Measurements from ENCODE around the gene OCA2. TPM values are rescaled to one million over a fixed set of nuclear protein-coding genes. Genes with fewer than 3 reads are reported as not detected.

OCA2 gene
- total RNA-seq, 1 experiment from 2014 or later = 0.09 TPM

DNA sequence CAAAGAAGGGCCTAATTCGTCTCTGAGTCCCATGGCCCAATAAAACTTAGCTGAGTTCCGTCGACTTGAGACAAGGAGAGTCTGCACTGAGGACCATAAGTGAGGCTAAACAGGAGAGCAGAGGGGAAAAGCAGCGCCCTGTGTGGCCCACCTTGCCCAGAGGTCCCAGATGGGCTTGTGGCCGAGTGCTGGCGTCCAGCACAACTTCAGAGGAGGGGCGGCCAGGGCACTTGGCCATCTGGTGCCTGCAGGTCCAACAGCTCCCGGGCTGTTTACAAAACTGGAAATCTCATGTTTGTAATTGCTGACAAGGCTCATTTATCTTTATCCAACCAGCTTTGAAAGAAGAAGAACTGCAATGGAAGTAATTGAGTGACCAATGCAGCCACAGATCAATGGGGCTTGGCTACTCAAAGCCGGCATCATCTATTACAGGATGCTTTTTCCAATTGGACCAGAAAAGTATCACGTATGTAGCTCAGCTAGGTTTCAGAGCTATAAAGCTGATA lies 306.3 kb downstream of the OCA2 start:
- Histone ChIP-seq H3K4me1 (ENCODE audit: insufficient read depth, low read length, poor library complexity, severe bottlenecking) (no peaks in the 10 kb centered on the region), H3K9me3 (ENCODE audit: low read depth, low read length, poor library complexity, severe bottlenecking) (peaks cover 24% of the 10 kb centered on the region), H3K27ac (ENCODE audit: low read depth, low read length, poor library complexity, severe bottlenecking) (no peak overlapping the region), H3K27me3 (replicated peaks; ENCODE audit: insufficient read depth, low read depth, low read length, poor library complexity) (no peaks in the 10 kb centered on the region), H3K4me3 (ENCODE audit: low read depth, low read length, poor library complexity, severe bottlenecking) (no peak overlapping the region), H3K36me3 (ENCODE audit: insufficient read depth, low read length, poor library complexity, severe bottlenecking) (no peaks in the 10 kb centered on the region)
- intact Hi-C loops (cut with micrococcal nuclease; ENCODE audit: unreplicated experiment) = no loop called here
- DNase-seq (ENCODE audit: low spot score) = no peak
- ChIA-PET CTCF (no interaction called here), POLR2A (ENCODE audit: low non-redundant PET) (no interaction called here)
- no TSS peak for BruUV-seq (replicated peaks)
- TF ChIP-seq, protein P1, sequence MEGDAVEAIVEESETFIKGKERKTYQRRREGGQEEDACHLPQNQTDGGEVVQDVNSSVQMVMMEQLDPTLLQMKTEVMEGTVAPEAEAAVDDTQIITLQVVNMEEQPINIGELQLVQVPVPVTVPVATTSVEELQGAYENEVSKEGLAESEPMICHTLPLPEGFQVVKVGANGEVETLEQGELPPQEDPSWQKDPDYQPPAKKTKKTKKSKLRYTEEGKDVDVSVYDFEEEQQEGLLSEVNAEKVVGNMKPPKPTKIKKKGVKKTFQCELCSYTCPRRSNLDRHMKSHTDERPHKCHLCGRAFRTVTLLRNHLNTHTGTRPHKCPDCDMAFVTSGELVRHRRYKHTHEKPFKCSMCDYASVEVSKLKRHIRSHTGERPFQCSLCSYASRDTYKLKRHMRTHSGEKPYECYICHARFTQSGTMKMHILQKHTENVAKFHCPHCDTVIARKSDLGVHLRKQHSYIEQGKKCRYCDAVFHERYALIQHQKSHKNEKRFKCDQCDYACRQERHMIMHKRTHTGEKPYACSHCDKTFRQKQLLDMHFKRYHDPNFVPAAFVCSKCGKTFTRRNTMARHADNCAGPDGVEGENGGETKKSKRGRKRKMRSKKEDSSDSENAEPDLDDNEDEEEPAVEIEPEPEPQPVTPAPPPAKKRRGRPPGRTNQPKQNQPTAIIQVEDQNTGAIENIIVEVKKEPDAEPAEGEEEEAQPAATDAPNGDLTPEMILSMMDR (conservative IDR thresholded peaks at IDR 0.05; ENCODE audit: low read depth, low read length) = no peak
- TF ChIP-seq EZH2 (IDR thresholded peaks at IDR 0.05; ENCODE audit: borderline replicate concordance, low read depth, low read length, poor library complexity, severe bottlenecking) = no peak

DNA sequence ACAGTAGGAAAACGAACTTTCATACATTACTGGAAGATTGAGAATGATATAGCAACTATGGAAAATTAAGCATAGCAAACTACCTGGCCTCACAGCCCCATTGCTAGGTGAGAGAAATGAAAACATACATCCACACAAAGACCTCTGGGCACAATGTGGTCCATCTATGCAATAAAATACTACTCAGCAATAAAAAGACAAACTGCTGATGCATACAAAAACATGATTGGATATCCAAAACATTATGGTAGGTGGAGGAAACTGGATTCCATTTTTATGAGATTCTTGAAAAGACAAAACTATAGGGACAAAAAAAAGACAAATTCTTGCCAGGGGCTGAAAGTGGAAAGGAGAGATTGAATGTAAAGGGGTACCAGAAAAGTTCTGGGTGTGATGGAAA lies 308.8 kb downstream of the OCA2 start:
- H3K4me1 ChIP-seq (ENCODE audit: insufficient read depth, low read length, poor library complexity, severe bottlenecking) = no peaks in the 10 kb centered on the region
- no peak overlapping the region for H3K4me3 ChIP-seq (ENCODE audit: low read depth, low read length, poor library complexity, severe bottlenecking)
- peaks cover 21% of the 10 kb centered on the region for H3K9me3 ChIP-seq (ENCODE audit: low read depth, low read length, poor library complexity, severe bottlenecking)
- TF ChIP-seq EZH2 (IDR thresholded peaks at IDR 0.05; ENCODE audit: borderline replicate concordance, low read depth, low read length, poor library complexity, severe bottlenecking) = no peak
- TF ChIP-seq, protein P1 (conservative IDR thresholded peaks at IDR 0.05; ENCODE audit: low read depth, low read length) = no peak
- DNase-seq (ENCODE audit: low spot score) = no peak
- H3K36me3 ChIP-seq (ENCODE audit: insufficient read depth, low read length, poor library complexity, severe bottlenecking) = no peaks in the 10 kb centered on the region
- POLR2A ChIA-PET (ENCODE audit: low non-redundant PET) = no interaction called here
- intact Hi-C loops (cut with micrococcal nuclease; ENCODE audit: unreplicated experiment) = no loop called here
- CTCF ChIA-PET = no interaction called here
- BruUV-seq (replicated peaks) = no TSS peak
- no peaks in the 10 kb centered on the region for H3K27me3 ChIP-seq (replicated peaks; ENCODE audit: insufficient read depth, low read depth, low read length, poor library complexity)
- H3K27ac ChIP-seq (ENCODE audit: low read depth, low read length, poor library complexity, severe bottlenecking) = no peak overlapping the region

DNA sequence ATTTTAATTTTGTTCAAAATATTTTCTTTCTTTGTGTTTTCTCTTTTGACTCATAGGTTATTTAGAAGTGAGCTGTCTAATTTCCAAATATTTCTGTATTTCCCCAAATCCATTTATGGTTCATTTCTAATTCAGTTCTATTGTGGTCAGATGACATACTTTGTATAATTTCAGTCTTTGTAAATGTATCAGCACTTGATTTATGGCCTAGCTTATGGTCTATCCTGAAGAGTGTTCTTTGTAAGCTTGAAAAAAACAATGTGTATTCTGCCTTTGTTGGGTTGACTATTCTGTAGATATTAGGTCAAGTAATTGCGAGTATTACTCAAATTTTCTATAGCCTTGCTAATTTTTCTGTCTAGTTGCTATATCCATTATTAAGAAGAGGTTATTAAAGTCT lies 311.2 kb downstream of the OCA2 start:
- Histone ChIP-seq H3K9me3 (ENCODE audit: low read depth, low read length, poor library complexity, severe bottlenecking) (peaks cover 22% of the 10 kb centered on the region), H3K36me3 (ENCODE audit: insufficient read depth, low read length, poor library complexity, severe bottlenecking) (no peaks in the 10 kb centered on the region), H3K27ac (ENCODE audit: low read depth, low read length, poor library complexity, severe bottlenecking) (no peak overlapping the region), H3K27me3 (replicated peaks; ENCODE audit: insufficient read depth, low read depth, low read length, poor library complexity) (no peaks in the 10 kb centered on the region), H3K4me1 (ENCODE audit: insufficient read depth, low read length, poor library complexity, severe bottlenecking) (no peaks in the 10 kb centered on the region), H3K4me3 (ENCODE audit: low read depth, low read length, poor library complexity, severe bottlenecking) (no peak overlapping the region)
- intact Hi-C loops (cut with micrococcal nuclease; ENCODE audit: unreplicated experiment) = no loop called here
- BruUV-seq (replicated peaks) = no TSS peak
- ChIA-PET CTCF (no interaction called here), POLR2A (ENCODE audit: low non-redundant PET) (no interaction called here)
- no peak for TF ChIP-seq EZH2 (IDR thresholded peaks at IDR 0.05; ENCODE audit: borderline replicate concordance, low read depth, low read length, poor library complexity, severe bottlenecking)
- TF ChIP-seq, protein P1 (conservative IDR thresholded peaks at IDR 0.05; ENCODE audit: low read depth, low read length) = no peak
- DNase-seq (ENCODE audit: low spot score) = no peak
